KBM-7 (cell line): ENCODE results near the gene F10.
"Not testable (repeated sequence)": the region's sequence is repeated elsewhere in the genome, so short reads cannot be mapped to it uniquely, and the experiment has no call there.

Source experiments
- DNase-seq: peaks from one replicate; pipeline ENCODE4 v3.0.0-alpha.2; 2015
- in situ Hi-C: fragments of 300-500 bp; cut with MboI; formaldehyde crosslinking; loops from 2 replicates; pipeline ENCODE4 v1.14.3; 2020; ENCODE audit warnings: low sequenced_read_pairs, low pct_unique_long_range_greater_than_20kb, mixed read lengths

The F10 gene

GRCh38 chr13:113096745-113097305 is 25.8 kb upstream of the F10 start:
- DNase-seq, result no peak

GRCh38 chr13:113097651-113098050 is 24.9 kb upstream of the F10 start:
- in situ Hi-C loops, result no loop called here
- no peak for DNase-seq

More at GRCh38 chr13:113096745-113097305, 25.8 kb upstream of the F10 start:
- in situ Hi-C loops, result no loop called here

- DNase-seq, result no peak
- in situ Hi-C loops, result no loop called here
These were observed 24.4 kb upstream of the F10 start for GRCh38 chr13:113098162-113098732.

GRCh38 chr13:113099142-113099541 is 23.5 kb upstream of the F10 start:
- DNase-seq, result no peak
- in situ Hi-C loops, result no loop called here

- in situ Hi-C loops, DNase-seq: not testable (repeated sequence)
These were observed 20.3 kb upstream of the F10 start for GRCh38 chr13:113102302-113102701.

GRCh38 chr13:113102727-113103126 is 19.9 kb upstream of the F10 start:
- in situ Hi-C loops, result no loop called here
- DNase-seq, result no peak

GRCh38 chr13:113103646-113104045 is 19.0 kb upstream of the F10 start:
- in situ Hi-C loops, result no loop called here

GRCh38 chr13:113105032-113105920 is 17.3 kb upstream of the F10 start, which contains the start of gene F7:
Gene F7 (plus strand): TSS chr13:113105791. CDS start chr13:113105842, 51 bp downstream.
- in situ Hi-C loops, result no loop called here
- DNase-seq, result no peak

More at GRCh38 chr13:113103646-113104045, 19.0 kb upstream of the F10 start:
- DNase-seq, result no peak

GRCh38 chr13:113105921-113106452 is 16.6 kb upstream of the F10 start:
- in situ Hi-C loops, result no loop called here
- no peak for DNase-seq

- in situ Hi-C loops, result no loop called here
- DNase-seq, result no peak
These were observed 15.8 kb upstream of the F10 start for GRCh38 chr13:113106711-113107351.

- DNase-seq, in situ Hi-C loops: not testable (repeated sequence)
These were observed 14.1 kb upstream of the F10 start for GRCh38 chr13:113108521-113108920.

GRCh38 chr13:113109151-113110047 is 13.2 kb upstream of the F10 start:
- in situ Hi-C loops, result no loop called here
- no peak for DNase-seq

- in situ Hi-C loops, result no loop called here
- no peak for DNase-seq
These were observed 12.3 kb upstream of the F10 start for GRCh38 chr13:113110048-113110851.

- in situ Hi-C loops, result no loop called here
- no peak for DNase-seq
These were observed 11.7 kb upstream of the F10 start for GRCh38 chr13:113110852-113111315.

- DNase-seq, in situ Hi-C loops: not testable (repeated sequence)
These were observed 10.8 kb upstream of the F10 start for GRCh38 chr13:113111821-113112220.

- in situ Hi-C loops, DNase-seq: not testable (repeated sequence)
These were observed 10.1 kb upstream of the F10 start for GRCh38 chr13:113112475-113112874.
